Hematopoietic multipotent progenitor cell treated with erythropoietin and hydrocortisone succinate and interleukin-3 and kit ligand, for 6 days (in vitro differentiated cells): Measurements from ENCODE around the gene ISG20.
"Not testable (repeated sequence)": the region's sequence is repeated elsewhere in the genome, so short reads cannot be mapped to it uniquely, and the experiment has no call there.

Experiments
- DNase-seq: peaks from one replicate; pipeline ENCODE4 v3.0.0-alpha.2; 2015

Gene ISG20

GRCh38 chr15:88619796-88620195 lies 19.0 kb upstream of the ISG20 start:
- DNase-seq, result no peak

- peak; percentile 97 for DNase-seq
Observed at GRCh38 chr15:88620995-88621772, 17.6 kb upstream of the ISG20 start, which contains the start of gene AEN. Gene AEN, plus strand, starts transcription at chr15:88621340. Its CDS starts 4,870 bp downstream, at chr15:88626210.

- peak; percentile 85 for DNase-seq
Observed at GRCh38 chr15:88621789-88622604, 16.8 kb upstream of the ISG20 start.

GRCh38 chr15:88622605-88622975 lies 16.2 kb upstream of the ISG20 start:
- no peak for DNase-seq

- DNase-seq, result no peak
Observed at GRCh38 chr15:88623061-88623460, 15.8 kb upstream of the ISG20 start.

- DNase-seq, result no peak
Observed at GRCh38 chr15:88623632-88624031, 15.2 kb upstream of the ISG20 start.

- peak; percentile 76 for DNase-seq
Observed at GRCh38 chr15:88624156-88624970, 14.5 kb upstream of the ISG20 start.

GRCh38 chr15:88624971-88625490 lies 13.8 kb upstream of the ISG20 start:
- DNase-seq, result no peak

GRCh38 chr15:88625943-88626741 lies 12.7 kb upstream of the ISG20 start:
- DNase-seq, result no peak

GRCh38 chr15:88627463-88627862 lies 11.4 kb upstream of the ISG20 start:
- peak; percentile 45 for DNase-seq

- DNase-seq, result peak; percentile 94
Observed at GRCh38 chr15:88628018-88628654, 10.7 kb upstream of the ISG20 start.

- DNase-seq, result no peak
Observed at GRCh38 chr15:88629071-88629470, 9.7 kb upstream of the ISG20 start.

GRCh38 chr15:88630141-88630721 lies 8.6 kb upstream of the ISG20 start:
- DNase-seq, result no peak

- no peak for DNase-seq
Observed at GRCh38 chr15:88630798-88631463, 7.9 kb upstream of the ISG20 start.

GRCh38 chr15:88631464-88632028 lies 7.3 kb upstream of the ISG20 start:
- DNase-seq, result no peak

GRCh38 chr15:88632797-88633196 lies 6.0 kb upstream of the ISG20 start:
- not testable (repeated sequence) for DNase-seq

GRCh38 chr15:88634449-88634848 lies 4.4 kb upstream of the ISG20 start:
- no peak for DNase-seq

GRCh38 chr15:88635318-88635717 lies 3.5 kb upstream of the ISG20 start:
- peak; percentile 32 for DNase-seq

GRCh38 chr15:88636050-88636449 lies 2.8 kb upstream of the ISG20 start:
- no peak for DNase-seq

- no peak for DNase-seq
Observed at GRCh38 chr15:88636654-88637053, 2.2 kb upstream of the ISG20 start.
